ENCODE measurements around the gene FAM117B.
"Not testable (repeated sequence)": the region's sequence is repeated elsewhere in the genome, so short reads cannot be mapped to it uniquely, and the experiment has no call there.

FAM117B gene

GRCh38 chr2:202763916-202764315, 129.1 kb downstream of the FAM117B start:
- DNase-seq: no peak

GRCh38 chr2:202764991-202765390, 130.2 kb downstream of the FAM117B start:
- DNase-seq: no peak

- DNase-seq: no peak
Measured at GRCh38 chr2:202765436-202765835, 130.7 kb downstream of the FAM117B start.

- no peak for DNase-seq
Measured at GRCh38 chr2:202768273-202768672, 133.5 kb downstream of the FAM117B start.

DNA sequence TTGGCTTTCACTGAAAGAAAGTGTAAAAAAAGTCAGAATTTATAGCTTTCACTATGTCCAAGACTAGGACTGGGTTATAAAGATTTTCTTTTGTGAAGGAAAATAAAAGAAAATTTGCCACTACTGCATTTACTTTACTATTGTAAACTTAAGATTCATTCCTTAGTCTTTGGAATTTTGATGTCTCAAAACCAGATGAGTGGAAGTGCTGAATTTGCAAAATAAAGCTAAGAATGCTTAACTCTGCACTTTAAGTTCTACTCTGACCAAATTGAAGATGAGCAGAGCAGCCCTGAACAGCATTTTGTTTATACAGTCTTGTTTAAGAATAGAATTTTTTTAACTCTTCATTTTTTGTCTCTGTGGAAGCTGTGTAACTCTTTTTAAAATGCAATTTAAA, 134.4 kb downstream of the FAM117B start:
- DNase-seq: no peak

DNA sequence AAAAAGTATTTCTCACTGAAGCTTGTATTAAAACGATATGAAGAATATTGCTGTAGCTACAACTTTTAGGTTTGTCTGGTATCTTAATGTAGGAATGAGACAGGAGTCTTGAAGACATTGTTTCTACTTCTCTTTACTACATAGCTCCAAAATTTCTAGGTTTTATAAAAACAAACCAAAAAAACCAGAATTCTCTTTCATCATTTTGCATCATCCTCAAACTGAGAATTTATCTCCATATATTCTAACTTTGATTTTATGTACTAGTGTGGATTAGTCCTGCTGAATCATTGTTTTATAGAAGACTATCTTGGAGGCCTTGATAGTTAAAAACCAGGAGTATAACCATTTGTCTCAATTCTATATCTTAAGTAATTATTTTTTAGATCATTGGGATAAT, 136.6 kb downstream of the FAM117B start:
- no peak for DNase-seq

- DNase-seq: no peak
Measured at GRCh38 chr2:202771741-202772460, 137.1 kb downstream of the FAM117B start.

- no peak for DNase-seq
Measured at GRCh38 chr2:202773301-202773973, 138.7 kb downstream of the FAM117B start.

- no peak for DNase-seq
Measured at GRCh38 chr2:202774104-202774503, 139.3 kb downstream of the FAM117B start.

- DNase-seq: no peak
Measured at GRCh38 chr2:202778217-202778616, 143.4 kb downstream of the FAM117B start.

DNA sequence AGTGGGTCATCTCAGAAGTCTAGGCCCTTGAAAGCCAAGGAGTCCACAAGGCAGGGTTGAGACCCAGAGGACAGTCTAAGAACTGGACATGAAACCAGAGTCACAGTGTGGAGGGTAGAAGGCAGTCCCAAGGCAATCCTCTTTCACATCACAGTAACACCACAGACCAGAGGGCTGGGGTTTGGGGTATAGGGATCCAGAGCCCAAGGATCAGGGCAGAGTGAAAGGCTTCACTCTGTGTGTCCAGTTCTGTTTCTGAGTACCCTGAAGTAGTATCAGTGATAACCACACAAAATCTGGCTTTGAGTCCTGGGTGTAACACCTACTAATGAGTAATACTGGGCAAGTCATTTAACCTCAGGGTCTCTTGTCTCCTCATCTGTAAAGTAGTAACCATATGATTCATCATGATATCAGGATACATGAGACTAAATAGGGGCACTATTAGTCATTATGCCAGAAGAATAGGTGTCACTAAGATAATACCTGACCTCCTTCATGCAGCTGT, 145.8 kb downstream of the FAM117B start:
- no peak for DNase-seq

DNA sequence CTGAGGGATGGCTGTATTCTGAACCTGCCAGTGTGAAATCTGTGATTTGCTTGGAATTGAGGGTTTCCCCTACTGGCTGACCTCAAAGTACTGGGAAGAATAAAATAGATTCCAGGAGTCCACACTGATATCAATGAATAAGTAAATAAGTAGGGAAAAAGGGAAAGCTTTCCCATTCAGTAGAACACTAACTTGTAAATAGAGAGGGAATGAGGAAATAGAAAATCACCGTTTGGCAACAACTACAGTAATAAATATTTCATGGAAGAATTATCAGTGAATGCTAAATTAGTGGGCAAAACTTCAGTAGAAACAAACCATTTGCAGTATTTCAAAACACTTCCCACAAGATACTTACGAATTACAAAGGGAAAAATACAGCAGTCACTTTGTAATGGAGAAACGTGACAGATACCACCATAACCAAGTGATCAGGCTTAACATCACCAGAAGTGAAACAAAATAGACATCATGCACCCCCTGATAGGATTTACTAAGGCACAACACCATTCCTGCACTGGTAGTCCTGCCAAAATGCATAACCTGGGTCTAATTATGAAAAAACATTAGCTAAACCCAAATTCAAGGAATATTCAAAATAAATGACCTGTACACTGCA, 148.3 kb downstream of the FAM117B start:
- DNase-seq: no peak

GRCh38 chr2:202786842-202787241, 152.1 kb downstream of the FAM117B start:
- no peak for DNase-seq

DNA sequence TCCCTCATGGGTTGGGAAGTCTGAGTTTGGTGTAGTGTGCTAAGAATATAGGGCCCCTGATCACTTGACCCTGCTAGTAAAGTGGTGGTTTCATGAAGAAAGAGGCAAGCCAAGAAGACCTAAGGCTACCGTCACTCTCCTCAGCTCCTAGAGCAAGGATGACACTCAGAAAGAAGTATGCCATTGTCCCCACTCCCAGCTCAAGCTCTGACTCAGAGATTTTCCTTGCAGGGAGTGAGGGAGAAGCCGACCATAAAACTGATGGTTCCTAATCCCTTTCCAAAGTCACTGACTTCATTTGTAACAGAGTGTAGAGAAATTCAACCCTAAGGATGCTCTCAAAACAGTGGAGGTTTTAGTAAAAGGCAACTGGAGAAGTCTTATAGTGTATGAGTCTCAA, 155.9 kb downstream of the FAM117B start:
- no peak for DNase-seq

GRCh38 chr2:202797944-202798343, 163.2 kb downstream of the FAM117B start:
- no peak for DNase-seq

DNA sequence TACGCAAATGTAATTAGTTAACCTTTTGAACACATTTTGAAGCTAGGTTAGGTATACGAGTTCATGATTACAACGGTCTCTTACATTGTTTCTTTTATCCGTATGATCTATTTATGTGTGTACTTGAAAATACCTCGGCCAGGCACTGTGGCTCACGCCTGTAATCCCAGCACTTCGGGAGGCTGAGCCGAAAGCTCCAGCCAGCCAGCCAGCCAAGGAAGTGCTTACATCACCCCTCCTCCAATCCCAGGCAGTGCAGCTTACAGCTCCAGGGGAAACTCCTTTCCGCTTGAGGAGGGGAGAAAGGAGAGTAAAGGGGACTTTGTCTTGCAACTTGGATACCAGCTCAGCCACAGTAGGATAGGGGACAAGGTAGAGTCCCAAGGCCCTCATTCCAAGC, 171.1 kb downstream of the FAM117B start:
- not testable (repeated sequence) for DNase-seq

DNA sequence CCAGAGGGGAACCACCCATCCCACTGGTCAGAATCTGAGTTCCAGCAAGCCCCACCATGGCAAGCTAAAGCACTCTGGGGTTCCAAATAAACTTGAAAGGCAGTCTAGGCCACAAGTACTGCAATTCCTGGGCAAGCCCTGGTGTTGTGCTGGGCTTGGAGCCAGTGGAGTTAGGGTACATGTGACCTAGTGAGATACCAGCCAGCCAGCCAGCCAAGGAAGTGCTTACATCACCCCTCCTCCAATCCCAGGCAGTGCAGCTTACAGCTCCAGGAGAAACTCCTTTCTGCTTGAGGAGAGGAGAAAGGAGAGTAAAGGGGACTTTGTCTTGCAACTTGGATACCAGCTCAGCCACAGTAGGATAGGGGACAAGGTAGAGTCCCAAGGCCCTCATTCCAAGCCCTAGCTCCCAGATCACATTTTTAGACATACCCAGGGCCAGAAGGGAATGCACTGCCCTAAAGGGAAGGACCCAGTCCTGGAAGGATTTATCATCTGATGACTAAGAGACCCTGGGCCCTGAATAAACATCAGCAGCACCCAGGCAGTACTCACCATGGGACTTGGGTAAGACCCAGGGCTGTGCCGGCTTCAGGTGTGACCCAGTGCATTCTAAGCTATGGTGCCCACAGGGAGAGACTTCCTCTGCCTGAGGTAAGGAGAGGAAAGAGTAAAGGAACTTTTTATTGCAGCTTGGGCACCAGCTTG, 172.8 kb downstream of the FAM117B start:
- DNase-seq: not testable (repeated sequence)

DNA sequence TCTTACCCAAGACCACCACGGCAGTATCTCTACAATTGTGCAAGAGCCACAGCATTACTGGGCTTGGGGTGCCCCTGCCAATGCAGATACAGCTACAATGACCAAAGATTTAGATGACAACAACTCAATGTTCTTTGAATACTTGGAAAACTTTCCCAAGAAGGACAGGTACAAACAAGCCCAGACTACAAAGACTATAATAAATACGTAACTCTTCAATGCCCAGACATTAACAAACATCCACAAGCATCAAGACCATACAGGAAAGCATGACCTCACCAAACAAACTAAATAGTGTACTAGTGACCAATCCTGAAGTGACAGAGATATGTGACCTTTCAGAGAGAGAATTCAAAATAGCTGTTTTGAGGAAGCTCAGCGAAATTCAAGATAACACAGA, 174.0 kb downstream of the FAM117B start:
- no peak for DNase-seq

- no peak for DNase-seq
Measured at GRCh38 chr2:202813387-202813786, 178.6 kb downstream of the FAM117B start.

DNA sequence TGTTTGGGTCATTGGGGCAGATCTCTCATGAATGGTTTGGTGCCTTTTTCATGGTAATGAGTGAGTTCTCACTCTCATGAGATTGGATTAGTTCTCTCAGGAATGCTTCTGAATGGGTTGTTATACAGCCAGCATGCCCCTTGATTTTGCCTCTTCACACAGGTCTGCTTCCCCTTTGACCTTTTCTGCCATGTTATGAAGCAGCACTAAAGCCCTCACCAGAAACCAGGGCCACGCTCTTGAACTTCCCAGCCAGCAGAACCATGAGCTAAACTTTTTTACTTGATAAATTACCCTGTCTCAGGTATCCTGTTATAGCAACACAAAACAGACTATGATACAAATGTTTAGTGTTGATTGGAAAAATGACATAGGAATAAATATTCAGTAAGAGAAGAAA, 179.5 kb downstream of the FAM117B start:
- DNase-seq: no peak

DNA sequence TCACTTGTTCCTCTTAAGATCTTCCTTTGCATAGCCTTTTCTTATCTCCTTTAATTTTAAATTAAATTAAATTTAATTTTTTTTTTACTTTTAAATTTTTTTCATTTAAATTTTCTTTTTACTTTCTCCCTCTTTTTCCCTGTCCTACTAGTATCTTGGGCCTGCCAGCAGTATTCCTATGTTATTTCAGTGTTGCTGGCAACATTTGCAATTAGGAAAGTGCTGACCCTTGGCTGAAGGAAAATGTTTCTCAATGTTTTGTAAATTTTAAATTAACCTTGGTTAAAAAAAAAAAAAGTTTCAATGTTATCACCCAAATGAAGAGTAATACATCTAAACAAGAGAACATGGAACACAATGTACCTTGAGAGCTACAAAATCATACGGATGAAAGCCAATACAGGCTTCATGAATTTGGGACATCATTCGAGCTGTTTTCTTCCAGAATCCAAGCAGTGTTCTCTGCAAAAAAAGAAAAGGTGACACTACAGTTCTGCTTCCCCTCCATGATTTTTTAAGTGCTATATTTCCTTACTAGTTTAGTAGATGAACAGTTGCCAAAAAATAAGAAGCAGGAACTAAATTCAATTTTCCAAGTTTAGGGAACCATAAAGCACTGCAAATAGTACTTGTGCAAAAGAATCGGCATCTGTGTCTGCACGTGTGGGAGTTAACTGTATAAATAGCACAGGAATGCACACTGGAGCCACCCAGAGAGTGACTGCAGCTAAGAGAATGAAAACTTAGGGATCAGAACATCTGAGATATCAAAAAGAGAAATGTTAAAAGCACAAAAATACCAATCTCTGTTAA, 181.0 kb downstream of the FAM117B start:
- DNase-seq: no peak

DNA sequence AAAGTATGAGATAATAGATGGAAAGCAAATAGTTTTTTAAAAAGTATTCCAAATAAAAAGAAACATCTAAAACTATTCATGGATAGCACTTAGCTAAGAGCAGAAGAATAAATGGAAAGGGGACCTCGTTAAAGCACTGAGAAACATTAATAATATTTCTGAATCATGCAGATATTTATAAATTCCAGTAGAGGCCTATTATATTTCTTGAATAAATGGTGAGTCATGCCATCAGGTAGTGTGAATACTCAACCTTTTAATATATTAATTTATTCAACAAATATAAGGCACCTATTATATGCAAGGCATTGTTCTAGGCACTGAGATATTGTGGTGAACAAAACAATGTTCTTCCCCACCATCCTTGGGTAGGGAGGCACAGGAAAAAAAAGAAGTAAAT, 183.0 kb downstream of the FAM117B start:
- DNase-seq: no peak

DNA sequence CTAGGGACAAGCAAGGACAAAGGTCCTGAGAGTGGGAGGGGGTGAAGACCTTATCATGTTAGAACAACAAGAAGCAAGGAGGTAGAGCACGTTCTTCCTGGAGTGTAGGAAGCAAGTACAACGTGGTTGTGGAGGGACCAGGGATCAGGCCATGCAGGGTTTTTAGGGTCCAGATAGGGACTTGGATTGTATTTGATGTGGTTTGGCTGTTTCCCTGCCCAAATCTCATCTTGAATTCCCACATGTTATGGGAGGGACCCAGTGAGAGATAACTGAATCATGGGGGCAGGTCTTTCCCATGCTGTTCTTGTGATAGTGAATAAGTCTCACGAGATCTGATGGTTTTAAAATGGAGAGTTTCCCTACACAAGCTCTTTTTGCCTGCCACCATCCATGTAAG, 183.6 kb downstream of the FAM117B start:
- no peak for DNase-seq

Measured in AML-193 (cell line).